ENCODE results near the gene TPPP.

The TPPP gene

GRCh38 chr5:675871-676698, 17.1 kb downstream of the TPPP start:
- no peaks in the 10 kb centered on the region for H3K36me3 ChIP-seq (ENCODE audit: insufficient read depth, low read length)
- H3K27me3 ChIP-seq (ENCODE audit: insufficient read depth, low read length) = peaks cover 17% of the 10 kb centered on the region; the same call in 1 of the 2 replicates
- no peak overlapping the region for H3K4me3 ChIP-seq (ENCODE audit: low read depth, low read length)
- no peak overlapping the region for H2AFZ ChIP-seq (ENCODE audit: low read length, unreplicated experiment)
- H3K27ac ChIP-seq (ENCODE audit: low read depth, low read length) = no peak overlapping the region
- peaks cover 18% of the 10 kb centered on the region for H3K4me1 ChIP-seq (ENCODE audit: control insufficient read depth, insufficient read depth, low read length, unreplicated experiment)
- no peaks in the 10 kb centered on the region for H3K79me2 ChIP-seq (ENCODE audit: control insufficient read depth, insufficient read depth, low read length, unreplicated experiment)

- H3K4me1 ChIP-seq (ENCODE audit: control insufficient read depth, insufficient read depth, low read length, unreplicated experiment) = peaks cover 18% of the 10 kb centered on the region
- no peak overlapping the region for H3K4me3 ChIP-seq (ENCODE audit: low read depth, low read length)
- H2AFZ ChIP-seq (ENCODE audit: low read length, unreplicated experiment) = no peak overlapping the region
- H3K36me3 ChIP-seq (ENCODE audit: insufficient read depth, low read length) = no peaks in the 10 kb centered on the region
- peaks cover 17% of the 10 kb centered on the region; the same call in 1 of the 2 replicates for H3K27me3 ChIP-seq (ENCODE audit: insufficient read depth, low read length)
- no peak overlapping the region for H3K27ac ChIP-seq (ENCODE audit: low read depth, low read length)
- H3K79me2 ChIP-seq (ENCODE audit: control insufficient read depth, insufficient read depth, low read length, unreplicated experiment) = no peaks in the 10 kb centered on the region
These were observed 17.9 kb downstream of the TPPP start for GRCh38 chr5:675111-675870.

GRCh38 chr5:674630-675011, 18.5 kb downstream of the TPPP start:
- Histone ChIP-seq H3K79me2 (ENCODE audit: control insufficient read depth, insufficient read depth, low read length, unreplicated experiment) (no peaks in the 10 kb centered on the region), H3K36me3 (ENCODE audit: insufficient read depth, low read length) (no peaks in the 10 kb centered on the region), H3K4me1 (ENCODE audit: control insufficient read depth, insufficient read depth, low read length, unreplicated experiment) (peaks cover 18% of the 10 kb centered on the region), H2AFZ (ENCODE audit: low read length, unreplicated experiment) (no peak overlapping the region), H3K4me3 (ENCODE audit: low read depth, low read length) (no peak overlapping the region), H3K27ac (ENCODE audit: low read depth, low read length) (no peak overlapping the region), H3K27me3 (ENCODE audit: insufficient read depth, low read length) (peaks cover 17% of the 10 kb centered on the region; the same call in 1 of the 2 replicates)

- H3K27me3 ChIP-seq (ENCODE audit: insufficient read depth, low read length) = peaks cover 17% of the 10 kb centered on the region; the same call in 1 of the 2 replicates
- peaks cover 18% of the 10 kb centered on the region for H3K4me1 ChIP-seq (ENCODE audit: control insufficient read depth, insufficient read depth, low read length, unreplicated experiment)
- H3K4me3 ChIP-seq (ENCODE audit: low read depth, low read length) = no peak overlapping the region
- H3K27ac ChIP-seq (ENCODE audit: low read depth, low read length) = no peak overlapping the region
- H3K36me3 ChIP-seq (ENCODE audit: insufficient read depth, low read length) = no peaks in the 10 kb centered on the region
- H2AFZ ChIP-seq (ENCODE audit: low read length, unreplicated experiment) = no peak overlapping the region
- no peaks in the 10 kb centered on the region for H3K79me2 ChIP-seq (ENCODE audit: control insufficient read depth, insufficient read depth, low read length, unreplicated experiment)
These were observed 19.1 kb downstream of the TPPP start for GRCh38 chr5:673831-674629.

- Histone ChIP-seq H3K27me3 (ENCODE audit: insufficient read depth, low read length) (peaks cover 17% of the 10 kb centered on the region; the same call in 1 of the 2 replicates), H3K79me2 (ENCODE audit: control insufficient read depth, insufficient read depth, low read length, unreplicated experiment) (no peaks in the 10 kb centered on the region), H3K27ac (ENCODE audit: low read depth, low read length) (peak overlapping the region; percentile 31; the same call in 1 of the 2 replicates), H3K36me3 (ENCODE audit: insufficient read depth, low read length) (no peaks in the 10 kb centered on the region), H3K4me1 (ENCODE audit: control insufficient read depth, insufficient read depth, low read length, unreplicated experiment) (peaks cover 18% of the 10 kb centered on the region), H3K4me3 (ENCODE audit: low read depth, low read length) (peak overlapping the region; percentile 44), H2AFZ (ENCODE audit: low read length, unreplicated experiment) (no peak overlapping the region)
These were observed 19.9 kb downstream of the TPPP start for GRCh38 chr5:673161-673830.

GRCh38 chr5:672329-673160, 20.6 kb downstream of the TPPP start:
- H3K4me3 ChIP-seq (ENCODE audit: low read depth, low read length) = peak overlapping the region; percentile 44
- no peaks in the 10 kb centered on the region for H3K36me3 ChIP-seq (ENCODE audit: insufficient read depth, low read length)
- H3K27ac ChIP-seq (ENCODE audit: low read depth, low read length) = peak overlapping the region; percentile 55; the same call in 1 of the 2 replicates
- H2AFZ ChIP-seq (ENCODE audit: low read length, unreplicated experiment) = no peak overlapping the region
- no peaks in the 10 kb centered on the region for H3K79me2 ChIP-seq (ENCODE audit: control insufficient read depth, insufficient read depth, low read length, unreplicated experiment)
- H3K27me3 ChIP-seq (ENCODE audit: insufficient read depth, low read length) = peaks cover 17% of the 10 kb centered on the region; the same call in 1 of the 2 replicates
- H3K4me1 ChIP-seq (ENCODE audit: control insufficient read depth, insufficient read depth, low read length, unreplicated experiment) = peaks cover 18% of the 10 kb centered on the region

GRCh38 chr5:671459-672328, 21.5 kb downstream of the TPPP start:
- Histone ChIP-seq H2AFZ (ENCODE audit: low read length, unreplicated experiment) (no peak overlapping the region), H3K36me3 (ENCODE audit: insufficient read depth, low read length) (no peaks in the 10 kb centered on the region), H3K27ac (ENCODE audit: low read depth, low read length) (peak overlapping the region; percentile 55; the same call in 1 of the 2 replicates), H3K4me1 (ENCODE audit: control insufficient read depth, insufficient read depth, low read length, unreplicated experiment) (peaks cover 18% of the 10 kb centered on the region), H3K27me3 (ENCODE audit: insufficient read depth, low read length) (peaks cover 17% of the 10 kb centered on the region; the same call in 1 of the 2 replicates), H3K4me3 (ENCODE audit: low read depth, low read length) (peak overlapping the region; percentile 31; the same call in 1 of the 2 replicates), H3K79me2 (ENCODE audit: control insufficient read depth, insufficient read depth, low read length, unreplicated experiment) (no peaks in the 10 kb centered on the region)

- Histone ChIP-seq H2AFZ (ENCODE audit: low read length, unreplicated experiment) (no peak overlapping the region), H3K4me3 (ENCODE audit: low read depth, low read length) (no peak overlapping the region), H3K4me1 (ENCODE audit: control insufficient read depth, insufficient read depth, low read length, unreplicated experiment) (peaks cover 18% of the 10 kb centered on the region), H3K27ac (ENCODE audit: low read depth, low read length) (no peak overlapping the region), H3K79me2 (ENCODE audit: control insufficient read depth, insufficient read depth, low read length, unreplicated experiment) (no peaks in the 10 kb centered on the region), H3K27me3 (ENCODE audit: insufficient read depth, low read length) (peaks cover 17% of the 10 kb centered on the region; the same call in 1 of the 2 replicates), H3K36me3 (ENCODE audit: insufficient read depth, low read length) (no peaks in the 10 kb centered on the region)
These were observed 22.5 kb downstream of the TPPP start for GRCh38 chr5:670396-671270.

Data from ACC112 (cell line).